GM12878 (cell line): Measurements from ENCODE around the gene SIN3A. TPM values are rescaled to one million over a fixed set of nuclear protein-coding genes. Genes with fewer than 3 reads are reported as not detected.

Source experiments
- ATAC-seq: fragments of 200-7000 bp; cut with Tn5 transposase; 3 replicates; pipeline ENCODE4 v1.9.1; 2020; ENCODE audit warnings: mild to moderate bottlenecking, moderate library complexity
- BruUV-seq: library from RNA; stranded (reverse); fragments of 400-500 nt; replicated peaks from 2 replicates; lab custom pipeline; 2021; lab: Mats Ljungman, UMichigan
- CTCF ChIA-PET: fragments of 300-600 bp; sonication (Branson Sonifier 250); formaldehyde crosslinking; extraction: SDS; loops from one replicate; lab custom pipeline; 2021; ENCODE audit warnings: inconsistent platforms; lab: Yijun Ruan, JAX
- POLR2A ChIA-PET: fragments of 350-600 bp; formaldehyde crosslinking; extraction: SDS; loops from one replicate; lab custom pipeline; 2021; ENCODE audit warnings: inconsistent platforms; lab: Charles Lee
- RAD21 ChIA-PET: fragments of 300-600 bp; sonication (Branson Sonifier 250); formaldehyde crosslinking; loops from one replicate; lab custom pipeline; 2023; ENCODE audit warnings: antibody characterized with exemption; ENCODE audit not compliant: unreplicated experiment; lab: Charles Lee
- SMC1A ChIA-PET: fragments of 300-600 bp; sonication (Branson Sonifier 250); formaldehyde crosslinking; loops from one replicate; lab custom pipeline; 2023; ENCODE audit not compliant: unreplicated experiment, uncharacterized antibody; lab: Charles Lee
- DNase-seq: peaks from one replicate; pipeline ENCODE4 v3.0.0-alpha.2; 2011; ENCODE audit warnings: low read depth, low spot score
- FAIRE-seq: peaks from 3 replicates; lab custom pipeline; 2011; peaks lifted over from hg19 to GRCh38; lab: Jason Lieb, UNC
- H2AFZ ChIP-seq: 2 replicates; pipeline ENCODE4 v1.6.0; 2011; ENCODE audit warnings: low read depth, low read length, control low read depth; ENCODE audit not compliant: control insufficient read depth
- H3K27ac ChIP-seq: 2 replicates; pipeline ENCODE4 v1.5.1; 2011; ENCODE audit warnings: control low read depth; ENCODE audit not compliant: control insufficient read depth, insufficient read depth
- H3K27me3 ChIP-seq, 2 experiments: replicated peaks in 1 of 2; 2 replicates each; pipeline versions ENCODE4 v1.6.0 to v1.6.1; 2011; ENCODE audit warnings: low read length in 1 of 2; ENCODE audit not compliant: control insufficient read depth in 2 of 2, insufficient read depth in 2 of 2
- H3K36me3 ChIP-seq, 2 experiments: 2 replicates each; pipeline ENCODE4 v1.5.1; 2011; ENCODE audit warnings: low read length in 1 of 2; ENCODE audit not compliant: control insufficient read depth in 2 of 2, insufficient read depth in 2 of 2
- H3K4me1 ChIP-seq: 2 replicates; pipeline ENCODE4 v1.6.1; 2011; ENCODE audit warnings: mild to moderate bottlenecking, low read length, moderate library complexity, mixed read lengths; ENCODE audit not compliant: control insufficient read depth, insufficient read depth
- H3K4me2 ChIP-seq: 2 replicates; pipeline ENCODE4 v1.6.0; 2011; ENCODE audit warnings: control low read depth; ENCODE audit not compliant: control insufficient read depth, insufficient read depth
- H3K4me3 ChIP-seq: fragments of 200-600 bp; sonication (generic); 2 replicates; pipeline ENCODE4 v1.5.1; 2016
- H3K79me2 ChIP-seq: 2 replicates; pipeline ENCODE4 v1.6.0; 2011; ENCODE audit warnings: low read length; ENCODE audit not compliant: control insufficient read depth, insufficient read depth
- H3K9ac ChIP-seq: 2 replicates; pipeline ENCODE4 v1.8.0; 2011; ENCODE audit warnings: low read length, control low read depth, mixed read lengths; ENCODE audit not compliant: control insufficient read depth, insufficient read depth
- H3K9me3 ChIP-seq: replicated peaks from 3 replicates; pipeline ENCODE4 v1.5.1; 2011; ENCODE audit warnings: mild to moderate bottlenecking, low read length; ENCODE audit not compliant: control insufficient read depth, insufficient read depth
- H4K20me1 ChIP-seq: 2 replicates; pipeline ENCODE4 v1.6.0; 2011; ENCODE audit not compliant: control insufficient read depth, insufficient read depth
- CEBPB ChIP-seq, 2 experiments: fragments of 150-350 bp in 1 of 2; IDR thresholded peaks; 2 replicates each; pipeline ENCODE4 v1.6.1; 2012 to 2014; ENCODE audit warnings: low read depth in 2 of 2, low read length in 2 of 2, borderline replicate concordance in 1 of 2, inconsistent platforms in 1 of 2
- IRF4 ChIP-seq: IDR thresholded peaks from 2 replicates; pipeline ENCODE4 v1.6.1; 2011; ENCODE audit warnings: low read depth, low read length
- JUND ChIP-seq: IDR thresholded peaks from 2 replicates; pipeline ENCODE4 v1.6.1; 2012; ENCODE audit warnings: low read depth, mild to moderate bottlenecking, low read length, improper control_type of control experiment, moderate library complexity
- MXI1 ChIP-seq: fragments of 150-350 bp; IDR thresholded peaks from 2 replicates; pipeline ENCODE4 v1.6.1; 2011; ENCODE audit warnings: low read depth, mild to moderate bottlenecking, inconsistent platforms, low read length, improper control_type of control experiment
- PML ChIP-seq: IDR thresholded peaks from 2 replicates; pipeline ENCODE4 v1.6.1; 2012; ENCODE audit warnings: low read length, inconsistent platforms
- RAD51 ChIP-seq: fragments of 450-650 bp; IDR thresholded peaks from 2 replicates; pipeline ENCODE4 v1.6.1; 2016; ENCODE audit warnings: moderate library complexity, mild to moderate bottlenecking, inconsistent platforms
- RELA ChIP-seq: fragments of 450-650 bp; IDR thresholded peaks from 2 replicates; pipeline ENCODE4 v1.8.0; 2014; ENCODE audit warnings: borderline replicate concordance; ENCODE audit not compliant: partially characterized antibody
- SP1 ChIP-seq: IDR thresholded peaks from one replicate; pipeline ENCODE4 v1.6.1; 2011; ENCODE audit warnings: low read depth, low read length
- SPI1 ChIP-seq: IDR thresholded peaks from 2 replicates; pipeline ENCODE4 v1.6.1; 2011; ENCODE audit warnings: low read depth, mild to moderate bottlenecking, low read length, moderate library complexity, borderline replicate concordance; ENCODE audit not compliant: insufficient read depth
- TCF3 ChIP-seq: IDR thresholded peaks from 2 replicates; pipeline ENCODE4 v1.6.1; 2012; ENCODE audit warnings: low read depth, mild to moderate bottlenecking, low read length, borderline replicate concordance; ENCODE audit not compliant: insufficient read depth
- TCF7 ChIP-seq: IDR thresholded peaks from 2 replicates; pipeline ENCODE4 v1.6.1; 2014; ENCODE audit warnings: antibody characterized with exemption, borderline replicate concordance
- ZBED1 ChIP-seq: IDR thresholded peaks from 2 replicates; pipeline ENCODE4 v1.6.1; 2016; ENCODE audit warnings: borderline replicate concordance
- ZNF207 ChIP-seq: fragments of 450-650 bp; IDR thresholded peaks from 2 replicates; pipeline ENCODE4 v1.6.1; 2014; ENCODE audit warnings: antibody characterized with exemption, mild to moderate bottlenecking, borderline replicate concordance
- WGBS: methylation state at CpG from one replicate; pipeline ENCODE4 v1.1.6; 2016; ENCODE audit warnings: low lambda C conversion rate; ENCODE audit not compliant: insufficient replicate concordance, insufficient coverage; ENCODE audit errors: missing lambda C conversion rate; 5-methylcytosine and 5-hydroxymethylcytosine counted together
- in situ Hi-C: fragments of 300-500 bp; cut with MboI; formaldehyde crosslinking; loops from 9 replicates; pipeline ENCODE4 v1.14.3; 2018; ENCODE audit warnings: mixed read lengths
- intact Hi-C: fragments of 100-400 bp; cut with micrococcal nuclease; formaldehyde crosslinking; loops from one replicate; pipeline ENCODE4 v1.14.2; 2022; ENCODE audit not compliant: unreplicated experiment
- polyA plus RNA-seq, 11 experiments: library from polyadenylated mRNA; depleted of rRNA in 4 of 11; unstranded in 6 of 11; stranded (reverse) in 5 of 11; fragments of >200 nt; fragmentation: Nextera tagmentation in 4 of 11; fragmentation: Illumina TruSeq in 1 of 11; extraction: Ambion mirVana in 4 of 11; extraction: Trizol in 1 of 11; gene quantifications; 1 replicate in 1 of 11; 2 replicates in 10 of 11; pipeline versions ENCODE4 v1.2.1 to v1.2.3, GENCODE V29; 2011 to 2016; ENCODE audit warnings: inconsistent platforms in 2 of 11, missing spikeins in 2 of 11, low read depth in 1 of 11
- total RNA-seq, 4 experiments: library from RNA; depleted of rRNA in 3 of 4; stranded (reverse); fragments of >200 nt in 3 of 4; fragmentation: Illumina TruSeq in 1 of 4; extraction: Trizol in 1 of 4; gene quantifications; 2 replicates each; pipeline versions ENCODE4 v1.2.1 to v1.2.3, GENCODE V29; 2013 to 2021

The SIN3A gene
- total and polyA plus RNA-seq, 10 of the 15 experiments (the other 5 are each of a cell fraction or from before 2014, with no cell fraction given): 6.4 to 62.2 (median 29.2) TPM

DNA sequence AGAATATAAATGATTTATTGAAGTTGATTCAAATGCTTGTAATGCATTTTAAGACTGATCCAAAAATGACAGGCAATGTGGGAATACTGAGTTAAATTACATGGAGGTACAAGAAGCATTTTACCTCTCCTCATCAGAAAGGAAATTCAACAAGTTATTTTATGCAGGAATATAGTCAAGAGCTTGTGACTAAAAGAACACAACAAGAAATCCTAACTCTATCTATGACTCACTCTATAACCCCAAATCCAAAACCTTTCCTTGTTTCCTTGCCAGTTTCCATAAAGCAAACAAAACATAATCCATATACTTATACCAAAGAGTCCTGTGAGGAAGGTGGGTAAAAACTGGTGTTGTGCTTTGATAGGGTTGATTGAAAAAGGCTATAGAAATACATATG is 30.8 kb downstream of the SIN3A start:
- TF ChIP-seq MXI1: no peak
- TF ChIP-seq RELA: no peak
- TF ChIP-seq PML: no peak
- TF ChIP-seq SP1: no peak
- no peak for TF ChIP-seq ZNF207
- no peak for TF ChIP-seq SPI1
- no peak for TF ChIP-seq IRF4
- TF ChIP-seq TCF3: no peak
- ATAC-seq (no peak), DNase-seq (no peak), FAIRE-seq (no peak)
- Histone ChIP-seq H4K20me1 (no peaks in the 10 kb centered on the region; the same call in 1 of the 2 replicates), H3K79me2 (no peaks in the 10 kb centered on the region), H3K4me3 (no peak overlapping the region), H2AFZ (no peak overlapping the region), H3K27me3 (no peaks in the 10 kb centered on the region), H3K9me3 (no peaks in the 10 kb centered on the region), H3K4me2 (no peak overlapping the region), H3K9ac (no peak overlapping the region), H3K27ac (no peak overlapping the region), H3K36me3 (peaks cover 7 to 13% of the 10 kb centered on the region in 2 experiments; a peak in 3 of 4 replicates), H3K4me1 (no peaks in the 10 kb centered on the region; the same call in 1 of the 2 replicates)
- ChIA-PET SMC1A (no interaction called here), CTCF (interaction anchor here (0.6 to 0.8 kb wide), 2 partner anchors 53 to 382 kb away, joined by 3 read pairs; no protein-coding TSS in a partner anchor), RAD21 (interaction anchor here (0.9 to 1.3 kb wide), 2 partner anchors 33 to 52 kb away, joined by 4 read pairs; partner anchors contain the start of gene MAN2C1), POLR2A (interaction anchor here (1.0 kb wide), 1 partner anchor 11 kb away, joined by 3 read pairs; no protein-coding TSS in a partner anchor)
- intact Hi-C loops: no loop called here
- in situ Hi-C loops: no loop called here
- no TSS peak for BruUV-seq

DNA sequence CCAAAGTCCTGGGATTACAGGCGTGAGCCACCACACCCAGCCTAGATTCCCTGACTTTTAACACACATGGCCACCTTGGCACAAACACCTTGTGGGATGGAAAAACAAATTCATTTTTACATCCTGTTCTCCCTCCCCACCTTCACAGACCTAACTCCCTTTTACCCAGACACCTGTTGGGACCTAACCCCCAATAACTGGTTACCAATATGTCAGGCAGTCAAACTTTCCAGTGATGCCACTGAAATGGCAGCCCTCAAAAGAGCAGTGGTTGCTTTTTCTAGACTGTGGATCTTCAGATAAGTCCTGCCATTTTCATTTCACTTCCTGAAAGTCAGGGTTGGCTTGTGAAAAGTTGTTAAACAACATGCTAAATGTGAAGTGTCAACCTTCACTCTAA is 34.9 kb downstream of the SIN3A start:
- ATAC-seq: no peak
- RAD21 ChIA-PET: interaction anchor here (0.7 to 1.1 kb wide), 2 partner anchors 29 to 238 kb away, joined by 3 read pairs; no protein-coding TSS in a partner anchor
- 92% methylated on average over 1 of the region's 1 CpG for WGBS
- TF ChIP-seq JUND (no peak), CEBPB (IDR thresholded peaks at IDR 0.05; ENCODE audit: borderline replicate concordance in 1 of 2, low read depth in 2 of 2, low read length in 2 of 2) (no peak), TCF7 (no peak), ZBED1 (no peak), RAD51 (no peak)
- H3K9me3 ChIP-seq: no peaks in the 10 kb centered on the region
- H3K4me2 ChIP-seq: no peak overlapping the region
- H3K27me3 ChIP-seq: no peaks in the 10 kb centered on the region
- no peak overlapping the region for H3K9ac ChIP-seq
- peaks cover 5 to 19% of the 10 kb centered on the region in 2 experiments; a peak in 3 of 4 replicates for H3K36me3 ChIP-seq
- POLR2A ChIA-PET: interaction anchor here (1.0 kb wide), 1 partner anchor 12 kb away, joined by 3 read pairs; no protein-coding TSS in a partner anchor
- no peak for DNase-seq
- CTCF ChIA-PET: interaction anchor here (0.6 kb wide), 1 partner anchor 812 kb away, joined by 4 read pairs; no protein-coding TSS in a partner anchor
- H3K79me2 ChIP-seq: no peaks in the 10 kb centered on the region
- no peaks in the 10 kb centered on the region for H4K20me1 ChIP-seq
- SMC1A ChIA-PET: interaction anchor here (0.8 to 1.2 kb wide), 2 partner anchors 17 to 25 kb away, joined by 3 read pairs; no protein-coding TSS in a partner anchor
- FAIRE-seq: no peak
- H2AFZ ChIP-seq: no peak overlapping the region
- H3K4me3 ChIP-seq: no peak overlapping the region
- H3K4me1 ChIP-seq: no peaks in the 10 kb centered on the region; the same call in 1 of the 2 replicates
- in situ Hi-C loops (no loop called here), intact Hi-C loops (no loop called here)
- H3K27ac ChIP-seq: peak overlapping the region; percentile 33; the same call in 1 of the 2 replicates
- no TSS peak for BruUV-seq
